ENCODE results near the gene PRPF38A.

DNA sequence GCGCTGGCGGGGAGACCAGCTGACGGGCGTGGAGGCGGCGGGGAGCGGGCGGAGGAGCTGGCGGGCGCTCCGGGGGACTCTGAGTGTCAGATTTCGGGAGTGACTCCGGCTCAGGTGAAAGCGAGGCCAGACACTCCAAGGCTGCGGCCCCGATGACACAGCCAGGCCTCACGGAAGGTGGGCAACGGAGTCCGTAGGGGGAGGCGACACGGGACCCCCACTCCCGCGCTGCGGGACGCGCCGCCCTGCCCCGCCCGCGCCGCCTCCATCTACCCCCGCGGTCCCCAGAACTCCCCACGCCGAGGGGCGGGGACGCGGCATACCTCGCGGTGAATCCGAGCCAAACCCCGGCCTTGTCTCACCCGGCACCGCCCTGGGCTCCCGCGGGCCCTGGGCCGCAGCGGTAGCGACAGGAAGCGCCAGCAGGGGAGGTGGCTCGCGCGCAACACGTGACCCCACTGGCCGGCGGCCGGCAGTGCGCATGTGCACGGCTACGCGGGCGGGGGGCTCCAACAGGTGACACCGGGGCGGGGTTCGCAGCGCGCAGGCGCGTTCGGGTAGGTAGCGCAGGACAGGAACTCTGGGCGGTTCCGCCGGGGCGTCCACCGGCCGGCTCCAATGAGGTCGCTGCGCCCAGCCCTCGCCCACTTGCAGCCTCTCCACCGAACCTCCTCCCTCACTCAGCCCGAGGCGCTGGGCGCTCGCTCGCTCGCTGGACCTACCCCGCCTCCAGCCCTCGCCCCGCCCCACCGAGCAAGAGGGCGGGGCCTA is 38.5 kb upstream of the PRPF38A start, which contains the start of gene CC2D1B:
- TF ChIP-seq, protein P1, sequence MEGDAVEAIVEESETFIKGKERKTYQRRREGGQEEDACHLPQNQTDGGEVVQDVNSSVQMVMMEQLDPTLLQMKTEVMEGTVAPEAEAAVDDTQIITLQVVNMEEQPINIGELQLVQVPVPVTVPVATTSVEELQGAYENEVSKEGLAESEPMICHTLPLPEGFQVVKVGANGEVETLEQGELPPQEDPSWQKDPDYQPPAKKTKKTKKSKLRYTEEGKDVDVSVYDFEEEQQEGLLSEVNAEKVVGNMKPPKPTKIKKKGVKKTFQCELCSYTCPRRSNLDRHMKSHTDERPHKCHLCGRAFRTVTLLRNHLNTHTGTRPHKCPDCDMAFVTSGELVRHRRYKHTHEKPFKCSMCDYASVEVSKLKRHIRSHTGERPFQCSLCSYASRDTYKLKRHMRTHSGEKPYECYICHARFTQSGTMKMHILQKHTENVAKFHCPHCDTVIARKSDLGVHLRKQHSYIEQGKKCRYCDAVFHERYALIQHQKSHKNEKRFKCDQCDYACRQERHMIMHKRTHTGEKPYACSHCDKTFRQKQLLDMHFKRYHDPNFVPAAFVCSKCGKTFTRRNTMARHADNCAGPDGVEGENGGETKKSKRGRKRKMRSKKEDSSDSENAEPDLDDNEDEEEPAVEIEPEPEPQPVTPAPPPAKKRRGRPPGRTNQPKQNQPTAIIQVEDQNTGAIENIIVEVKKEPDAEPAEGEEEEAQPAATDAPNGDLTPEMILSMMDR (IDR thresholded peaks at IDR 0.05): peak in 1 of 2 donors; percentile 26
- TF ChIP-seq POLR2AphosphoS5 (IDR thresholded peaks at IDR 0.05): peak; percentile 50 to 92 (median 84)
- peak; percentile 49 to 83 for TF ChIP-seq POLR2A (IDR thresholded peaks at IDR 0.05)
- no peak for TF ChIP-seq EP300 (IDR thresholded peaks at IDR 0.05)

All from suprapubic skin (tissue), 4 donors.